Erythroblast (primary cell): ENCODE data around the gene RALY.

Experiments
- DNase-seq, 2 experiments: peaks; one replicate each; lab custom pipeline; 2025; lab: John Stamatoyannopoulos, UW
- GATA1 ChIP-seq: IDR thresholded peaks from 2 replicates; pipeline ENCODE4 v1.6.1; 2011; ENCODE audit warnings: low read depth, mild to moderate bottlenecking, control low read depth, low read length, moderate library complexity
- POLR2A ChIP-seq: IDR thresholded peaks from 2 replicates; pipeline ENCODE4 v1.6.1; 2011; ENCODE audit warnings: mild to moderate bottlenecking, low read length

RALY gene

DNA sequence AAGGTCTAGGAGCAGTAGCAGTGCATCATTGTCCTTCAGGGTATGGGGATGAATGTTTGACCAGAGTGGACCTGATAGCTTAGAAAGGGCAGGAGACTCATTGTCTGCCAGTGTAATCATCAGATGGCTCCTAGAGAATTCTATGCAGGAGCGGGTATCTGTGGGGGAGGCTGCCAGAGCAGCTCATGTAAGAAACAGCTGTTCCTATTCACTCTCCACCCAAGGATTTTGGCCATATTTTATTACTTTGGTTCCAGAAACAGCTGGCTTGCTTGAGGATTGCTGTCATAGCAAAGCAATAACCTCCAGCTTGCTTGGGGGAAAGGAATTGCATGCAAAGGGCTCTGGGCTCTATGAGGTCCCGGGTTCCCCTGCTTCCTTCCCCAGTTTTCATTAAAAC lies 44.1 kb downstream of the RALY start:
- TF ChIP-seq GATA1 (no peak), POLR2A (no peak)
- DNase-seq = no peak

DNA sequence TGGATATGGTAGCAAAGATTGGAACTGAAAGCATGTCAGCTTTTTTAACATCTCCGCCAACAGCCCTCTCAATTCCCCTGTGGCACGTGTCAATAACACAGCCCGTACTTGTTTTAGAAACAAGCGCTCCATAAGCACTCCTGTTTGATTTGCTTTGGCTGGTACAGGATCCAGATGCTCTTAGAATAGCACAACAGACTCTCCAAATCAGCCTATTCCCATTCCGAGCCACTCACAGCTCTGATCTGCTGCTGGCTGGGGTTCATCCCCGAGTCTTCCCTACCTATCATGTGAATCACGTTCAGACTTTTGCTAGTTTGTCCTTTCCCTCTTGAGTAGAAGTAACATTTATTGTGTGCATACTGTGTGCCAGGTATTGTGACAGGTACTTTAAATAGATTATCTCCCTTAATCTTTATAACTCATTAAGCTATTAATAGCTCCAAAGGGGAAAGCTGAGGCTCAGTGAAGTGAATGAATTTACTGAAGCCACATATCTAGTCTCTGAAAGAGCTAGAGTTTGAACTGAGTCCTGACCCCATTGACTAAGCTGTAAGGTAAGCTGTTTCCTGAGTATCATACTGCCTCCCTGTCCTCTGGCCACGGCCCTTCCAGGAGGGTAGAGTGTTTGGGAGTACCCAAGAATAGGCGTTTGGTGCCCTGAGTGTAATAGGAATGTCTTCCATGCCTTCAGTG lies 46.7 kb downstream of the RALY start:
- no peak for DNase-seq
- TF ChIP-seq POLR2A (no peak), GATA1 (no peak)

GRCh38 chr20:34041226-34041625 lies 47.5 kb downstream of the RALY start:
- TF ChIP-seq POLR2A (no peak), GATA1 (no peak)
- no peak for DNase-seq

DNA sequence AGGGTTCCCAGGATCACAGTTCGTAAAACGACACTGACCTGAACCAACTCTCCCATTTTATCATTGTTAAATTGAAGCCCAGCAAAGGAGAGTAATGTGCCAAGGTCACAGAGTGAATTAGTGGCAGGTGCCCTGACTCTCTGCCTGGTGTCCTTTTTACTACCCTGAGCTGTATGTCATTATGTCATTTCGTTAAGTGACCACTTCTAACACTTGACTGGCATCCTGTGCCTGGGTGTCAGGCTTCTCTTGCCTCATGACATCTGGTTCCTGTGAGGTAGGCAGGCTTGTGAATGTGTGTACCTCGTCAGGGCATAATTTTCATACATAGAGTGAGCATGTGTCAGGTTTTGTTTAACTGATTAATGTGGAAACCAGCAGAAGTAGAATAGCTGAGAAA lies 48.6 kb downstream of the RALY start:
- DNase-seq = no peak
- no peak for TF ChIP-seq POLR2A
- TF ChIP-seq GATA1 = no peak

GRCh38 chr20:34043025-34043424 lies 49.3 kb downstream of the RALY start:
- no peak for DNase-seq
- TF ChIP-seq POLR2A (no peak), GATA1 (no peak)

- peak in 1 of 2 experiments; percentile 48 for DNase-seq
These were observed 51.6 kb downstream of the RALY start for GRCh38 chr20:34045294-34045693.

DNA sequence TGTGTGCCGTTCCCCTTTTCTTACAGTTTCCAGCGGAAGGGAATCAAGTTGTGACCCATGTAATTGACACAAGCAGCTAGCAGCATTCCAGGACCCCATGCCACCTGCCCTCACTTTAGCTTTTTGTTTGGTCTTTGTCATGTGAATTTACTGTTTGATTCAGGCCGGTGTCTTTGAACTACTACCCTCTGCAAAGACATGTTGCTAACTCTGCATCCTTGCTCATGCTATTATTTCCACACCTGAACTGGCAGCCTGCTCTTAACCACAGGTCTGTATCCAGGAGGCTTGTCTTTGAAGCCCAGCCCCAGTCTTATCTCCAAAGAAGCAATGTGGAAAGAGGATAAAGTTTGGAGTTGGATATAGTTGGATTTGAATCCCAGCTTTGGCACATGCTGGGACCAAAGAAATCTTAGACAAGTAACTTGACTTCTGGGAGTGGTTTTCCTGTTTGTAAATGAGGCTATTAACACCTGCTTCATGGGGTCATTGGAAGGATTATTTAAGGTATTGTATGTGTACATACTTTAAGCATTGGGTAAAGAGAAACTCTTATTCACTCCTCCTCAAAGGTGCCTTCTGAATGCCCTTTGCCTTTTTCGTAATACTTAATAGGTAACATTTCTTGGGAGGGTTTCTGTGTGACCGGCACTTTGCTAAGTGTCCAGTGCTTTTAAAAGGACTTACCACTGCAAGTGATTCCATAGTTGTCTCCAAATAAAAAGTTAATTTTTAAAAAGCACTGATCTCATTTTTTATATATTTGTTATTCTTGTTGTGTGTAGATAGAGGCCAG lies 52.4 kb downstream of the RALY start:
- TF ChIP-seq GATA1 = no peak
- no peak for TF ChIP-seq POLR2A
- no peak for DNase-seq

More at GRCh38 chr20:34045294-34045693, 51.6 kb downstream of the RALY start:
- no peak for TF ChIP-seq POLR2A
- no peak for TF ChIP-seq GATA1

- DNase-seq = no peak
- no peak for TF ChIP-seq POLR2A
- TF ChIP-seq GATA1 = no peak
These were observed 53.4 kb downstream of the RALY start for GRCh38 chr20:34047010-34047687.

GRCh38 chr20:34047917-34048316 lies 54.2 kb downstream of the RALY start:
- no peak for TF ChIP-seq GATA1
- no peak for TF ChIP-seq POLR2A
- no peak for DNase-seq

DNA sequence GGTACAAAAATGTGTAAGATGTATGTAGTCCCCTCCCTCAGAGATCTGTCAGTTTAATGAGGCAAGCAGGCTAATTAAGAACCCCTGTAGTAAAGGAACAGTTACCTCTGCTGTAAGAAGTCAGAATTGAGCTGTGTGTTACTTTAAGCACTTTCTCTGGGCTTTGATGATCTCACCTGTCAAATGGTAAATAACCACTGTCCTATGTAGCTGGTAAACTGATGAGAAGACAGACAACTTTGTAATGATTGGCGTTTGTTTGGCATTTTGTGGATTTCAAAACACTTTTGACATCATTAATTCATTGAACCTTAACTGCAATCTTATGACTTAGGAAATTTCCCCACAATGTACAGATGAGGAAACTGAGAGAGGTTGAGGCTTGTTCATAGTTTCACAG lies 55.7 kb downstream of the RALY start:
- no peak for TF ChIP-seq POLR2A
- no peak for TF ChIP-seq GATA1

DNA sequence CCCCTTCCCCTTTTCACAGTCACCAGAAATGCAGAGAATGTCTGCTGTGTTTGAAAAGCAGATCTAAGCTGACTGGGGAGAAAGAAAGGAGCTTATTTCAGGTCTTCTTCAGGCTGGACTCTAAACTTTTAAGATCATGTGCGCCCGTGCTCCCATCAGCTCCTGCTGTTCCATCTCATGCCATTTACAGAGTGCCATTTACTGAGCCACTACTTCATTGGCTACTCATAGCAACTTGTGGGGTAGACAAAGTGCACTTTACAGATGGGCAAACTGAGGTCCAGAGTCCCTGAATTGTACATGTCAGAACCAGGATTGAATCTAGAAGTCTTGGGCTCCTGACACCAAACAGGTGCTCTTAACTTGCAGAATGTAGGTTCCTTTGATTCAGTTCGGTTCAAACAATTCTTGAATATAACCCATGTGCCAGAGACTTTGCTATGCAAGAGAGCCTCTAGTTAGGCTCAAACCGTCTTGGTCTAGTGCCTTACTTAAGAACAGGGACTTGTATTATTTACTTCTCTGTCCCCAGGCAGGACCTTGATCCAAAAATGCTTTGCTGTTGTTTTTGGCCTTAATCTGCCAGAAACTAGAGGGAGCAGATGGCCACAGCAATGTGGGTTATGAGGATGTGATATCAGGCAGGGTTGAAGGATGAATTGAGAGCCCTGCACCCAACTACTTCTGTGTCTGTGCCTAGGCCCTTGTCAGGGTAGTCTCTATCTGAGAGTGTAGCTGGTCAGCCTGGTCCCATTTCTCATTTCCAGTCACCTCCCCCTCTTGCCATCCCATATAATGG lies 56.4 kb downstream of the RALY start:
- DNase-seq = no peak
- TF ChIP-seq POLR2A (no peak), GATA1 (no peak)

More for the DNA sequence above, 55.7 kb downstream of the RALY start:
- DNase-seq = no peak

- no peak for TF ChIP-seq GATA1
- DNase-seq = no peak
These were observed 58.7 kb downstream of the RALY start for GRCh38 chr20:34052414-34052813.

DNA sequence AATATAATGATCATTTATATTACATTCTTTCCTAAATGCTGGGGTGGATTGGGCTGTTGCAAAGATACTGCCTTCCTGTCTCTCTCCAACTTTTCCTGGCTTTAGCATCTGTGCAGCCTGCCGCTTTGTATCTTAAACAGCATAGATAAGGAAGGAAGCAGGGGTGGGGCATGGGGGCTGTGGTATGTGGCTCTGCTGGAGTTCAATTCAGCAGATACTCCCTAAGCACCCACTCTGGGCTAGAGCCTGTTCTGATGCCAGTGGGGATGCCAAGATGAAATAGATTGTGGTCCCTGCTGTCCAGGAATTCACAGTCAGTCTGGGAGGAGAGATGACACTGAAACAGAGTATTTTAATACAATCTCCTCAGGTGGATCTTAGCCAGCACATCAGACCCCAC lies 61.6 kb downstream of the RALY start:
- TF ChIP-seq GATA1 (no peak), POLR2A (no peak)

DNA sequence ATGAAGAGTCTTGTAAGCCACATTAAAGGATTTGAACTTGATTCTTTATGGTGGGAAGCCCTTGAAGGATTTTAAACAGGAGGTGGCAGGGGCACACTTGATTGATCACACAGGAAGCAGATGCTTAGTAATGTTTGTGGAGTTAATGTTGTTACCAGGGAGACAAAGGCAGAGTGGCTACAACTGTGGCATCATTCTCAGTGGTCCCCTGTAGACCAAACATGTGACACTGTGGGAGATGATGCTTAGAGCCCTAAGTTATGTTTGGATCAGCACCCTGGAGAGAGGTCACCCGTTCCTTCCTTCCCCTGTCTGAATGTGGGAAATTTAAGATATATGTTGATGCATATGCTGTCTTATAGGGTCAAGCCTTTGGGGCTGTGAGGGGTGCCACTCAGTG lies 65.1 kb downstream of the RALY start:
- DNase-seq = no peak
- TF ChIP-seq GATA1 (no peak), POLR2A (no peak)

More for the DNA sequence above, 61.6 kb downstream of the RALY start:
- DNase-seq = peak; percentile 24 to 31
